ENCODE results near the gene ZNF442. TPM values are rescaled to one million over a fixed set of nuclear protein-coding genes. Genes with fewer than 3 reads are reported as not detected.
"Not testable (repeated sequence)": the region's sequence is repeated elsewhere in the genome, so short reads cannot be mapped to it uniquely, and the experiment has no call there.

Gene ZNF442
- 1 to 10 TPM; 2.3 to 2.6 TPM for total RNA-seq

GRCh38 chr19:12365236-12366162 lies at the start of gene ZNF442:
ZNF442 (minus strand) TSS chr19:12365683; CDS start chr19:12363631, 2,052 bp downstream.
- WGBS = under 1% methylated on average over 42 of the region's 51 CpGs
- H3K27ac ChIP-seq = peak within 1 kb of the TSS; percentile 91 to 93
- TF ChIP-seq CTCF (IDR thresholded peaks at IDR 0.05) (peak; percentile 30 to 68 (median 54)), POLR2AphosphoS5 (IDR thresholded peaks at IDR 0.05) (peak; percentile 97), POLR2A (IDR thresholded peaks at IDR 0.05) (peak; percentile 94)
- H3K4me1 ChIP-seq (replicated peaks) = no peaks in the 10 kb centered on the region
- H3K9me3 ChIP-seq = no peaks in the 10 kb centered on the region
- H3K36me3 ChIP-seq = no peaks in the 10 kb centered on the region
- H3K4me3 ChIP-seq = peak within 1 kb of the TSS; percentile 95 to 99
- DNase-seq (ENCODE audit: low spot score) = peak; percentile 97
- intact Hi-C loops (cut with DNase I) = loop anchor here (2.0 to 10.0 kb wide), 2 partner anchors 71 to 201 kb away; partner anchors contain the start of genes ZNF136 and ZNF44
- H3K27me3 ChIP-seq (replicated peaks; ENCODE audit: insufficient read depth) = no peaks in the 10 kb centered on the region

DNA sequence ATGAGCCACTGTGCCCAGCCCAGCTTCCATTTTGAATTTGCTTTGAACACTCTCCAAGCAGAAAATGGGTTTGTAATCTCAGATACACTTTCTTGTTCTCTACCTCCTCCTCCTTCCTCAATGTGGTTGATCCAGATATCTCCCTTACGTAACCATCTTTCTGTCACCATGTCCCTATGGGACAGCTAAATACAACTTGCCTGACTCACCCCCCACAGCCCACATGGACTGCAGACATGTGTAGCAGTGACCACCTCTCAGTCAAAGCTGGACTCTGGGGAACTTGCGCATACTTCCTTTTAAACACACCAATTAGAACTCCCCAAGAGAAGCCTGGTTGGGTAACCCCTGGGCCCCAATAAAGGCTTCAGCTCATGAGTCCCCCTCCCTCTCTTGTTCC lies 46.4 kb upstream of the ZNF442 start:
- H3K4me1 ChIP-seq (replicated peaks) = no peaks in the 10 kb centered on the region
- H3K36me3 ChIP-seq = no peaks in the 10 kb centered on the region
- intact Hi-C loops (cut with DNase I) = no loop called here
- DNase-seq (ENCODE audit: low spot score) = no peak
- WGBS = 88% methylated on average over 2 of the region's 2 CpGs
- H3K4me3 ChIP-seq = no peak overlapping the region
- no peaks in the 10 kb centered on the region for H3K27me3 ChIP-seq (replicated peaks; ENCODE audit: insufficient read depth)
- H3K9me3 ChIP-seq = no peaks in the 10 kb centered on the region
- no peak for TF ChIP-seq CTCF (IDR thresholded peaks at IDR 0.05)
- no peak for TF ChIP-seq POLR2A (IDR thresholded peaks at IDR 0.05)
- TF ChIP-seq POLR2AphosphoS5 (IDR thresholded peaks at IDR 0.05) = no peak
- H3K27ac ChIP-seq = no peak overlapping the region

DNA sequence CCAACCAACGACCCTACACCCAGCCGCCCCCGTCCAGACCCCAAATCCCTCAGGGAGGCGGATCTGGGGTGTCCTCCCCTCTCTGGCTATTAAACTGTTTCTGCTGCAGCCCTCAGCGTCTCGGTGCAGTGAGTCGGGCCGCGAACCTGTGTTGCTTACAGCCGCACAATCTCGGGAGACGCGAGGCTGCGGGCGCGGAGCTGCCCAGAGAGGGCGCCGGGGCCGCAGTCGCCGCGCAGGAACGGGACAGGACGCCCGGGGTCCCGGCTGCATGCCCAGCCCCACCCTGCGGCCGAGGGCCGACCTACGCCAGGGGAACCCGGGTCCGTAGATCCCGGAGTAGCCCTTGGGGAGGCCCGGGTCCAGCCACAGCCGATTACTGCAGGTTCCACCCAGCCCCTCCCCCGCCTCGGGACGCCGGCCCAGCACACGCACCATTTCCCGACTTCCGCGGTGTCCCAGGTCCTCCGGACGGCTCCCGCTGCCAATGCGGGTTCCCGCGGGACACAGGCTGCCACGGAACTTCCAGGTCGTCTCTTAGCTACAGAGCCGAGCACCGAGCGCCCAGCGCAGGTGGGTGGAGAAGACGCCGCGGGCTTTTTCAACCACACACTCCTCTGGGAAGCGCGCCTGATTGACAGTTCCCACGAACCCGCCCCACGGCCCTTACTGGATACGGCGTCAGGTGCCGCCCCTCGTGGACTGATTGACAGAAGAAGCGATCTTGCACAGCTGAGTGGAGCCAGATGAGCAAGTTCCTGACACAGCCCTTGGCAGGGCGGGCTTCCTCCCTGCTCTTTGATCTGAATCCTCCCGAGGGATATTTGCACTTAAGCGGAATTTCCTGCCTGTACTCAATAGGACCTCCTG lies 35.4 kb upstream of the ZNF442 start, which contains the start of gene ZNF799:
Gene ZNF799, minus strand, starts transcription at position 639 of the 870 bp plus-strand sequence. Its CDS starts 201 bp downstream, at position 438.
- H3K9me3 ChIP-seq = no peaks in the 10 kb centered on the region
- TF ChIP-seq CTCF (IDR thresholded peaks at IDR 0.05) (no peak), POLR2A (IDR thresholded peaks at IDR 0.05) (peak; percentile 72), POLR2AphosphoS5 (IDR thresholded peaks at IDR 0.05) (peak; percentile 96)
- intact Hi-C loops (cut with DNase I) = no loop called here
- WGBS = under 1% methylated on average over 49 of the region's 71 CpGs
- no peaks in the 10 kb centered on the region for H3K4me1 ChIP-seq (replicated peaks)
- peak within 1 kb of the TSS; percentile 85 to 90 for H3K27ac ChIP-seq
- H3K27me3 ChIP-seq (replicated peaks; ENCODE audit: insufficient read depth) = no peaks in the 10 kb centered on the region
- H3K36me3 ChIP-seq = no peaks in the 10 kb centered on the region
- peak within 1 kb of the TSS; percentile 65 to 78 for H3K4me3 ChIP-seq
- peak; percentile 99 for DNase-seq (ENCODE audit: low spot score)

DNA sequence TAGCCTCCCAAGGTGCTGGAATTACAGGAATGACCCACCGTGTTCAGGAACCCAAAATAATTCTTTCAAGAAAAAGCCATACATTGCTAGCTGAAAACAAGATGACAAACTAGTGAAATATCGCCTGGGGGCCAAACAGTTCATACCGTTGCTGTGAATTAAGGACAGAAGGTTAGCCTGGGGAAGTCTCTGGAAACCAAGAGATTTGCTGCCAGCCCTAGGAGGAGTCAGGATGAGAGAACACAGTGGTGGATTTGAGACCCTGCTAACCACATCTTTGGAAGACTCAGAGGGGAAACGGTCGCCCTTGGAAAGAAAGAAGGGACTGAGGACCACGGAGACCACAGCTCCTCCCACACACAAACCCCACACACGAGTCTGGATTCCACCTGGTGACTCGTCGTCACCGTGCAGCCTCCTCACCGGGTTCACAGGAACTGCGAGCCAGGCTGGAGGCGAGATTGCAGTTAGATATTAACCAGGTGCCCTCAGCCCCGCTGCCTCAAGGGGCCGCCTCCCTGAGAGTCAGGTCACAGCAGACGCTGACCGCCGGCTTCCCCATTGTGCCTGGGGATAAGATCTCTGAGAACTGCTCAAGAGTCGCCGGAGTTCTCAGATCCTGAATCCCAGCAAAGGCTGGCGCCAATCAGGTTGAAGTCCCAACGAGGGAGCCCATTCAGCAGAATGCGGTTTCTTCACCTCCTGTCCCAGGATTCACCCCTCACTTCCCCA lies 34.6 kb upstream of the ZNF442 start:
- intact Hi-C loops (cut with DNase I); H3K27me3 ChIP-seq (replicated peaks; ENCODE audit: insufficient read depth); H3K36me3 ChIP-seq; H3K9me3 ChIP-seq; H3K4me1 ChIP-seq (replicated peaks): not testable (repeated sequence)
- peak overlapping the region; percentile 85 to 90 for H3K27ac ChIP-seq
- peak; percentile 13 for DNase-seq (ENCODE audit: low spot score)
- peak overlapping the region; percentile 65 to 78 for H3K4me3 ChIP-seq
- WGBS = 3% methylated on average over 19 of the region's 23 CpGs

DNA sequence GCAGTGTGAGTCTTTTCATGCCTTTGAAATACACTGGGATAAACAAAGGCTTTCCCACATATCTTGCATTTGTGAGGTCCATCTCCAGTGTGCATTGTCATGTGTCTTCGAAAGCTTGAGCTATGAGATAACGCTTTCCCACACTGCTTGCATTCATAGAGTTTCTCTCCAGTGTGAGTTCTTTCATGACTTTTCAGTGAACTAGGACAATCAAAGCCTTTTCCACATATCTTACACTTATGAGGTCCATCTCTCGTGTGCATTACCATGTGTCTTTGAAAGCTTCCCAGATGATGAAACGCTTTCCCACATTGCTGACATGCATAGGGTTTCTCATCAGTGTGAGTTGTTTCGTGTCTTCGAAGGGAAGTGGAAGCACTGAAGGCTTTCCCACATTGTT lies 25.7 kb upstream of the ZNF442 start:
- 99% methylated on average over 6 of the region's 6 CpGs for WGBS
- H3K4me1 ChIP-seq (replicated peaks); intact Hi-C loops (cut with DNase I): not testable (repeated sequence)

GRCh38 chr19:12386365-12386764 lies 20.9 kb upstream of the ZNF442 start:
- not testable (repeated sequence) for DNase-seq (ENCODE audit: low spot score)
- WGBS = 89% methylated on average over 2 of the region's 2 CpGs

More for the DNA sequence above, 25.7 kb upstream of the ZNF442 start:
- not testable (repeated sequence) for H3K27me3 ChIP-seq (replicated peaks; ENCODE audit: insufficient read depth); H3K36me3 ChIP-seq; H3K4me3 ChIP-seq; H3K9me3 ChIP-seq; DNase-seq (ENCODE audit: low spot score); H3K27ac ChIP-seq

More at GRCh38 chr19:12386365-12386764, 20.9 kb upstream of the ZNF442 start:
- H3K36me3 ChIP-seq; H3K27ac ChIP-seq; H3K4me1 ChIP-seq (replicated peaks); H3K4me3 ChIP-seq; H3K9me3 ChIP-seq; intact Hi-C loops (cut with DNase I); H3K27me3 ChIP-seq (replicated peaks; ENCODE audit: insufficient read depth): not testable (repeated sequence)
